Measurements from ENCODE around the gene DCDC2C. TPM values are rescaled to one million over a fixed set of nuclear protein-coding genes. Genes with fewer than 3 reads are reported as not detected.

DCDC2C gene
- total RNA-seq, 1 experiment from 2014 or later: not detected

- no peak for DNase-seq (ENCODE audit: low spot score)
Observed at GRCh38 chr2:3895021-3895420, 191.6 kb downstream of the DCDC2C start.

Other genes with a start within 250 kb of the DCDC2C start
- gene ADI1, start 184.0 kb upstream of the DCDC2C start, total RNA-seq (2014; rRNA removed; shearing (Covaris generic)): 70.9 and 102 TPM in 2 replicates
- 55.3 and 61.6 TPM in 2 replicates for gene RNASEH1, start 145.2 kb upstream of the DCDC2C start, total RNA-seq (2014; rRNA removed; shearing (Covaris generic))
- gene RPS7, start 128.3 kb upstream of the DCDC2C start, total RNA-seq (2014; rRNA removed; shearing (Covaris generic)): 2,765 and 4,011 TPM in 2 replicates
- gene COLEC11, start 108.5 kb upstream of the DCDC2C start, total RNA-seq (2014; rRNA removed; shearing (Covaris generic)): 0.17 TPM in 1 of 2 replicates, not detected in the other
- not detected in 2 replicates for gene ALLC, start 45.4 kb upstream of the DCDC2C start, total RNA-seq (2014; rRNA removed; shearing (Covaris generic))